ENCODE results near the gene TBC1D8. TPM values are rescaled to one million over a fixed set of nuclear protein-coding genes. Genes with fewer than 3 reads are reported as not detected.

TBC1D8 gene
- total RNA-seq, 1 donor from 2014 or later = 16.1 TPM

GRCh38 chr2:101112772-101113157 lies 38.4 kb downstream of the TBC1D8 start:
- DNase-seq (ENCODE audit: low spot score) = peak; percentile 25

GRCh38 chr2:101111917-101112771 lies 39.0 kb downstream of the TBC1D8 start:
- peak; percentile 66 for DNase-seq (ENCODE audit: low spot score)

GRCh38 chr2:101111262-101111838 lies 39.8 kb downstream of the TBC1D8 start:
- no peak for DNase-seq (ENCODE audit: low spot score)

- DNase-seq (ENCODE audit: low spot score) = peak; percentile 76
Measured at GRCh38 chr2:101109451-101110118, 41.6 kb downstream of the TBC1D8 start.

GRCh38 chr2:101108357-101108756 lies 42.8 kb downstream of the TBC1D8 start:
- DNase-seq (ENCODE audit: low spot score) = no peak

GRCh38 chr2:101107241-101107640 lies 43.9 kb downstream of the TBC1D8 start:
- peak; percentile 25 for DNase-seq (ENCODE audit: low spot score)

- no peak for DNase-seq (ENCODE audit: low spot score)
Measured at GRCh38 chr2:101106453-101107181, 44.6 kb downstream of the TBC1D8 start.

- DNase-seq (ENCODE audit: low spot score) = no peak
Measured at GRCh38 chr2:101105654-101106053, 45.5 kb downstream of the TBC1D8 start.

- DNase-seq (ENCODE audit: low spot score) = no peak
Measured at GRCh38 chr2:101097638-101098037, 53.5 kb downstream of the TBC1D8 start.

- DNase-seq (ENCODE audit: low spot score) = no peak
Measured at GRCh38 chr2:101096619-101097142, 54.5 kb downstream of the TBC1D8 start.

GRCh38 chr2:101094351-101094750 lies 56.8 kb downstream of the TBC1D8 start:
- DNase-seq (ENCODE audit: low spot score) = no peak

GRCh38 chr2:101089942-101090799 lies 61.0 kb downstream of the TBC1D8 start:
- DNase-seq (ENCODE audit: low spot score) = no peak

GRCh38 chr2:101089419-101089818 lies 61.8 kb downstream of the TBC1D8 start:
- no peak for DNase-seq (ENCODE audit: low spot score)

GRCh38 chr2:101087638-101088037 lies 63.5 kb downstream of the TBC1D8 start:
- no peak for DNase-seq (ENCODE audit: low spot score)

- no peak for DNase-seq (ENCODE audit: low spot score)
Measured at GRCh38 chr2:101083613-101084012, 67.6 kb downstream of the TBC1D8 start.

GRCh38 chr2:101082998-101083397 lies 68.2 kb downstream of the TBC1D8 start:
- DNase-seq (ENCODE audit: low spot score) = no peak

GRCh38 chr2:101081375-101081907 lies 69.7 kb downstream of the TBC1D8 start:
- DNase-seq (ENCODE audit: low spot score) = no peak

- no peak for DNase-seq (ENCODE audit: low spot score)
Measured at GRCh38 chr2:101080211-101081068, 70.7 kb downstream of the TBC1D8 start.

- no peak for DNase-seq (ENCODE audit: low spot score)
Measured at GRCh38 chr2:101076581-101076980, 74.6 kb downstream of the TBC1D8 start.
